Neuronal stem cell (in vitro differentiated cells): Measurements from ENCODE around the gene VSIG10L.

Source experiments
- DNase-seq: peaks from one replicate; pipeline ENCODE4 v3.0.0-alpha.2; 2013; ENCODE audit warnings: low spot score
- H2AFZ ChIP-seq: one replicate; pipeline ENCODE4 v1.6.1; 2013; ENCODE audit warnings: mild to moderate bottlenecking, low read length, inconsistent platforms
- H2AK5ac ChIP-seq: 2 replicates; pipeline ENCODE4 v1.6.1; 2013; ENCODE audit warnings: low read depth, mild to moderate bottlenecking, inconsistent platforms, low read length, moderate library complexity, mixed read lengths
- H2BK120ac ChIP-seq: 2 replicates; pipeline ENCODE4 v1.6.1; 2013; ENCODE audit warnings: low read depth, mild to moderate bottlenecking, inconsistent platforms, low read length, moderate library complexity, mixed read lengths
- H2BK12ac ChIP-seq: one replicate; pipeline ENCODE4 v1.6.1; 2013; ENCODE audit warnings: low read length, inconsistent platforms
- H2BK15ac ChIP-seq: 2 replicates; pipeline ENCODE4 v1.6.1; 2013; ENCODE audit warnings: mild to moderate bottlenecking, low read length, inconsistent platforms, mixed read lengths
- H2BK5ac ChIP-seq: one replicate; pipeline ENCODE4 v1.6.1; 2013; ENCODE audit warnings: inconsistent platforms, mild to moderate bottlenecking, low read length, moderate library complexity
- H3K14ac ChIP-seq: one replicate; pipeline ENCODE4 v1.6.1; 2013; ENCODE audit warnings: low read length, inconsistent platforms
- H3K18ac ChIP-seq: 2 replicates; pipeline ENCODE4 v1.6.1; 2013; ENCODE audit warnings: low read length, inconsistent platforms
- H3K23ac ChIP-seq: 2 replicates; pipeline ENCODE4 v1.6.1; 2013; ENCODE audit warnings: low read depth, mild to moderate bottlenecking, mixed read lengths, low read length, inconsistent platforms; ENCODE audit not compliant: poor library complexity
- H3K27ac ChIP-seq: replicated peaks from 3 replicates; pipeline ENCODE4 v1.5.1; 2013; ENCODE audit warnings: low read length, inconsistent platforms
- H3K27me3 ChIP-seq, 3 experiments: 2 replicates each; pipeline ENCODE4 v1.6.1; 2013; ENCODE audit warnings: low read length in 3 of 3, mild to moderate bottlenecking in 2 of 3, inconsistent platforms in 1 of 3, low read depth in 1 of 3, mixed read lengths in 1 of 3, moderate library complexity in 1 of 3; ENCODE audit not compliant: control insufficient read depth in 3 of 3, insufficient read depth in 3 of 3
- H3K36me3 ChIP-seq, 2 donors: replicated peaks in 1 of 2; 2 replicates each; pipeline ENCODE4 v1.6.1; 2013; ENCODE audit warnings: low read length in 2 of 2; ENCODE audit not compliant: control insufficient read depth in 2 of 2, insufficient read depth in 2 of 2
- H3K4ac ChIP-seq: 2 replicates; pipeline ENCODE4 v1.6.1; 2013; ENCODE audit warnings: inconsistent platforms, mild to moderate bottlenecking, low read length, moderate library complexity
- H3K4me1 ChIP-seq, 2 donors: 1 replicate in 1 of 2; 2 replicates in 1 of 2; pipeline ENCODE4 v1.6.1; 2013; ENCODE audit warnings: low read length in 2 of 2, low read depth in 1 of 2; ENCODE audit not compliant: control insufficient read depth in 2 of 2, insufficient read depth in 1 of 2
- H3K4me2 ChIP-seq: one replicate; pipeline ENCODE4 v1.6.1; 2013; ENCODE audit warnings: mild to moderate bottlenecking, low read length, inconsistent platforms; ENCODE audit not compliant: insufficient read depth, poor library complexity, severe bottlenecking
- H3K4me3 ChIP-seq, 2 donors: 2 replicates each; pipeline ENCODE4 v1.5.1; 2013; ENCODE audit warnings: low read length in 2 of 2, mild to moderate bottlenecking in 2 of 2, inconsistent platforms in 1 of 2, moderate library complexity in 1 of 2
- H3K79me1 ChIP-seq: one replicate; pipeline ENCODE4 v1.6.1; 2013; ENCODE audit warnings: low read depth, mild to moderate bottlenecking, inconsistent platforms, low read length, moderate library complexity
- H3K9ac ChIP-seq: one replicate; pipeline ENCODE4 v1.6.1; 2013; ENCODE audit warnings: mild to moderate bottlenecking, low read depth, low read length, inconsistent platforms; ENCODE audit not compliant: poor library complexity
- H3K9me3 ChIP-seq, 2 donors: replicated peaks in 1 of 2; 2 replicates each; pipeline versions ENCODE3 to v1.6.1; 2013; ENCODE audit warnings: low read length in 2 of 2, mild to moderate bottlenecking in 2 of 2, inconsistent platforms in 1 of 2, low read depth in 1 of 2, mixed read lengths in 1 of 2, moderate library complexity in 1 of 2; ENCODE audit not compliant: control insufficient read depth in 2 of 2, insufficient read depth in 1 of 2
- H4K8ac ChIP-seq: one replicate; pipeline ENCODE4 v1.6.1; 2013; ENCODE audit warnings: low read depth, mild to moderate bottlenecking, inconsistent platforms, low read length, moderate library complexity
- H4K91ac ChIP-seq: one replicate; pipeline ENCODE4 v1.6.1; 2013; ENCODE audit warnings: low read length, low read depth, mild to moderate bottlenecking, inconsistent platforms; ENCODE audit not compliant: poor library complexity
- WGBS, 2 donors: extraction: QIAGEN DNeasy Blood & Tissue Kit; methylation state at CpG; one replicate each; pipeline ENCODE4 v1.1.7; 2013; ENCODE audit warnings: missing lambda C conversion rate in 2 of 2, mixed read lengths in 1 of 2; ENCODE audit not compliant: insufficient read length in 2 of 2, insufficient replicate concordance in 1 of 2; ENCODE audit errors: extremely low coverage in 2 of 2; 5-methylcytosine and 5-hydroxymethylcytosine counted together

VSIG10L gene

GRCh38 chr19:51326216-51327065 lies 15.5 kb downstream of the VSIG10L start:
- Histone ChIP-seq H2BK12ac (no peak overlapping the region), H3K4me1 (peaks cover 0 to 3% of the 10 kb centered on the region in 2 donors), H3K9me3 (peaks cover 0 to 2% of the 10 kb centered on the region in 2 donors), H3K23ac (peak overlapping the region; percentile 57), H2AFZ (peak overlapping the region; percentile 91), H2BK5ac (peak overlapping the region; percentile 66), H2BK120ac (no peak overlapping the region), H3K4ac (no peak overlapping the region), H3K18ac (no peak overlapping the region), H3K27ac (no peak overlapping the region), H3K14ac (no peak overlapping the region), H3K27me3 (peaks cover 0 to 15% (median 3%) of the 10 kb centered on the region in 3 experiments), H3K4me2 (no peak overlapping the region), H4K8ac (no peak overlapping the region), H3K36me3 (no peaks in the 10 kb centered on the region), H3K4me3 (no peak overlapping the region), H2AK5ac (no peak overlapping the region), H3K9ac (no peak overlapping the region), H4K91ac (no peak overlapping the region), H2BK15ac (no peak overlapping the region), H3K79me1 (no peaks in the 10 kb centered on the region)
- no CpG with 5 or more reads among the region's 36 CpGs for WGBS, 2 donors
- no peak for DNase-seq

- Histone ChIP-seq H3K9ac (no peak overlapping the region), H2AFZ (no peak overlapping the region), H3K27ac (no peak overlapping the region), H3K79me1 (peaks cover 2% of the 10 kb centered on the region), H3K18ac (no peak overlapping the region), H3K4me2 (no peak overlapping the region), H2BK120ac (no peak overlapping the region), H4K91ac (no peak overlapping the region), H3K4ac (no peak overlapping the region), H2BK5ac (peak overlapping the region; percentile 66), H3K9me3 (peaks cover 0 to 2% of the 10 kb centered on the region in 2 donors), H3K23ac (no peak overlapping the region), H3K4me1 (peaks cover 0 to 3% of the 10 kb centered on the region in 2 donors), H3K36me3 (no peaks in the 10 kb centered on the region), H3K4me3 (no peak overlapping the region), H2AK5ac (no peak overlapping the region), H2BK15ac (no peak overlapping the region), H3K14ac (peak overlapping the region; percentile 47), H4K8ac (no peak overlapping the region), H2BK12ac (peak overlapping the region; percentile 58), H3K27me3 (peaks cover 0 to 15% (median 3%) of the 10 kb centered on the region in 3 experiments)
- WGBS, 2 donors = no CpG with 5 or more reads among the region's 26 CpGs
- no peak for DNase-seq
Measured at GRCh38 chr19:51325161-51325976, 16.6 kb downstream of the VSIG10L start.

GRCh38 chr19:51324167-51324481 lies 17.8 kb downstream of the VSIG10L start:
- H3K9me3 ChIP-seq = peaks cover 0 to 2% of the 10 kb centered on the region in 2 donors
- no peak overlapping the region for H3K27ac ChIP-seq
- H4K8ac ChIP-seq = no peak overlapping the region
- H3K36me3 ChIP-seq = no peaks in the 10 kb centered on the region
- H3K4me2 ChIP-seq = no peak overlapping the region
- peaks cover 0 to 3% of the 10 kb centered on the region in 2 donors for H3K4me1 ChIP-seq
- H3K4ac ChIP-seq = no peak overlapping the region
- no peak overlapping the region for H2AFZ ChIP-seq
- H3K4me3 ChIP-seq = no peak overlapping the region
- H2BK12ac ChIP-seq = no peak overlapping the region
- no peak overlapping the region for H2BK15ac ChIP-seq
- peaks cover 7% of the 10 kb centered on the region for H3K79me1 ChIP-seq
- H4K91ac ChIP-seq = no peak overlapping the region
- H3K23ac ChIP-seq = no peak overlapping the region
- H2BK5ac ChIP-seq = no peak overlapping the region
- no peak overlapping the region for H2AK5ac ChIP-seq
- no peak overlapping the region for H3K9ac ChIP-seq
- no peak for DNase-seq
- H2BK120ac ChIP-seq = no peak overlapping the region
- H3K27me3 ChIP-seq = peaks cover 0 to 18% (median 3%) of the 10 kb centered on the region in 3 experiments
- WGBS, 2 donors = no CpG with 5 or more reads among the region's 6 CpGs
- H3K14ac ChIP-seq = no peak overlapping the region
- no peak overlapping the region for H3K18ac ChIP-seq
